Mucosa of descending colon (tissue), 3 donors: ENCODE results near the gene AFMID. TPM values are rescaled to one million over a fixed set of nuclear protein-coding genes. Genes with fewer than 3 reads are reported as not detected.
A peak's percentile ranks its signal among the peaks of the same experiment; 100 is the strongest.

ENCODE experiments used
- ATAC-seq: fragments of 200-7000 bp; cut with Tn5 transposase; one replicate; pipeline ENCODE4 v1.9.1; 2020; ENCODE audit warnings: mild to moderate bottlenecking, moderate library complexity
- DNase-seq, 3 donors: peaks; one replicate each; pipeline ENCODE4 v3.0.0-alpha.2; 2020
- H3K36me3 ChIP-seq: fragments of 200-600 bp; one replicate; pipeline ENCODE4 v1.8.0; 2021; ENCODE audit warnings: low read depth, mild to moderate bottlenecking
- H3K4me1 ChIP-seq: fragments of 200-600 bp; one replicate; pipeline ENCODE4 v1.8.0; 2021; ENCODE audit warnings: low read depth, mild to moderate bottlenecking
- H3K4me3 ChIP-seq: fragments of 200-600 bp; one replicate; pipeline ENCODE4 v1.8.0; 2021; ENCODE audit warnings: mild to moderate bottlenecking
- H3K9me3 ChIP-seq: fragments of 200-600 bp; one replicate; pipeline ENCODE4 v1.8.0; 2021; ENCODE audit warnings: mild to moderate bottlenecking
- CTCF ChIP-seq: fragments of 200-600 bp; IDR thresholded peaks from one replicate; pipeline ENCODE4 v1.8.0; 2022; ENCODE audit warnings: antibody characterized with exemption, mild to moderate bottlenecking
- intact Hi-C, 2 donors: fragments of 100-400 bp; cut with DNase I in 1 of 2; cut with micrococcal nuclease in 1 of 2; formaldehyde crosslinking; loops; one replicate each; pipeline versions ENCODE4 v1.11.0 to v1.11.1; 2022; cut with DNase I, micrococcal nuclease
- total RNA-seq, 3 donors: library from RNA; stranded (reverse); fragmentation: NEBNext Ultra II Directional in 2 of 3; extraction: Animal tissue kit (Norgen Biotek cat#: 25700) in 2 of 3; gene quantifications; one replicate each; pipeline versions ENCODE4 v1.2.1 to v1.2.4, GENCODE V29; 2021 to 2023
- donor health status: DM: no; HTN: no; CAD: no; lungs with moderate emphysema.
- donor health status: DM: no; HTN: no; CAD: no.
- donor health status: DM: no; HTN: yes; CAD: no.

AFMID gene
- total RNA-seq, 3 donors from 2014 or later, result 14.2 to 39.9 (median 27.9) TPM

- ATAC-seq (peak; percentile 76), DNase-seq (peak; percentile 79 to 82 (median 79))
- Histone ChIP-seq H3K4me3 (no peak overlapping the region), H3K36me3 (no peaks in the 10 kb centered on the region), H3K9me3 (no peaks in the 10 kb centered on the region), H3K4me1 (peaks cover 35% of the 10 kb centered on the region)
- intact Hi-C loops, result no loop called here
- TF ChIP-seq CTCF, result no peak
Observed at GRCh38 chr17:78151514-78152008, 35.6 kb upstream of the AFMID start.

GRCh38 chr17:78154903-78155811 lies 32.0 kb upstream of the AFMID start:
- ATAC-seq (peak; percentile 76), DNase-seq (peak in 1 of 3 donors; percentile 73)

GRCh38 chr17:78159575-78160158 lies 27.5 kb upstream of the AFMID start:
- no peak for ATAC-seq
- H3K36me3 ChIP-seq, result no peaks in the 10 kb centered on the region
- no peak for TF ChIP-seq CTCF
- H3K4me3 ChIP-seq, result no peak overlapping the region
- H3K9me3 ChIP-seq, result no peaks in the 10 kb centered on the region
- intact Hi-C loops, result no loop called here
- peaks cover 8% of the 10 kb centered on the region for H3K4me1 ChIP-seq
- no peak for DNase-seq

More at GRCh38 chr17:78154903-78155811, 32.0 kb upstream of the AFMID start:
- peaks cover 21% of the 10 kb centered on the region for H3K4me1 ChIP-seq
- H3K9me3 ChIP-seq, result no peaks in the 10 kb centered on the region
- no peak overlapping the region for H3K4me3 ChIP-seq
- no peaks in the 10 kb centered on the region for H3K36me3 ChIP-seq
- no peak for TF ChIP-seq CTCF
- intact Hi-C loops, result no loop called here

- no peak for TF ChIP-seq CTCF
- ATAC-seq (no peak), DNase-seq (no peak)
- H3K9me3 ChIP-seq, result no peaks in the 10 kb centered on the region
- H3K4me1 ChIP-seq, result no peaks in the 10 kb centered on the region
- H3K36me3 ChIP-seq, result no peaks in the 10 kb centered on the region
- intact Hi-C loops, result no loop called here
- no peak overlapping the region for H3K4me3 ChIP-seq
Observed at GRCh38 chr17:78163881-78164747, 23.0 kb upstream of the AFMID start.

GRCh38 chr17:78164748-78165607 lies 22.2 kb upstream of the AFMID start:
- no peak for TF ChIP-seq CTCF
- H3K4me1 ChIP-seq, result peaks cover 5% of the 10 kb centered on the region
- H3K4me3 ChIP-seq, result no peak overlapping the region
- ATAC-seq, result no peak
- DNase-seq, result no peak
- H3K9me3 ChIP-seq, result no peaks in the 10 kb centered on the region
- intact Hi-C loops, result no loop called here
- H3K36me3 ChIP-seq, result no peaks in the 10 kb centered on the region
